ENCODE data around the gene CCDC80. TPM values are rescaled to one million over a fixed set of nuclear protein-coding genes. Genes with fewer than 3 reads are reported as not detected.
"Not testable (repeated sequence)": the region's sequence is repeated elsewhere in the genome, so short reads cannot be mapped to it uniquely, and the experiment has no call there.

The CCDC80 gene
- total and polyA plus RNA-seq, 7 experiments from 2014 or later = 0.05 to 0.12 (median 0.08) TPM; not detected in 4

DNA sequence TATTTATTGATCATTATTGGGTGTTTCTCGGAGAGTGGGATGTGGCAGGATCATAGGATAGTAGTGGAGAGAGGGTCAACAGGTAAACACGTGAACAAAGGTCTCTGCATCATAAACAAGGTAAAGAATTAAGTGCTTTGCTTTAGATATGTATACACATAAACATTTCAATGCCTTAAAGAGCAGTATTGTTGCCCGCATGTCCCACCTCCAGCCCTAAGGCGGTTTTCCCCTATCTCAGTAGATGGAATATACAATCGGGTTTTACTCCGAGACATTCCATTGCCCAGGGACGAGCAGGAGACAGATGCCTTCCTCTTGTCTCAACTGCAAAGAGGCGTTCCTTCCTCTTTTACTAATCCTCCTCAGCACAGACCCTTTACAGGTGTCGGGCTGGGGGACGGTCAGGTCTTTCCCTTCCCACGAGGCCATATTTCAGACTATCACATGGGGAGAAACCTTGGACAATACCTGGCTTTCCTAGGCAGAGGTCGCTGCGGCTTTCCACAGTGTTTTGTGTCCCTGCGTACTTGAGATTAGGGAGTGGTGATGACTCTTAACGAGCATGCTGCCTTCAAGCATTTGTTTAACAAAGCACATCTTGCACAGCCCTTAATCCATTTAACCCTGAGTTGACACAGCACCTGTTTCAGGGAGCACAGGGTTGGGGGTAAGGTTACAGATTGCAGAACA is 76.5 kb downstream of the CCDC80 start:
- peaks cover 20 to 78% (median 50%) of the 10 kb centered on the region in 7 donors for H3K4me1 Mint-ChIP-seq

GRCh38 chr3:112561734-112562529 is 79.0 kb downstream of the CCDC80 start, which contains the start of the genes ATG3 and SLC35A5:
ATG3 (minus strand) TSS chr3:112561962; CDS start chr3:112561528, 434 bp downstream.
SLC35A5 (plus strand) TSS chr3:112562045; CDS start chr3:112563404, 1,359 bp downstream.
- H3K27ac ChIP-seq (ENCODE audit: low read depth, low read length) = peak within 1 kb of the TSS; percentile 91
- H3K27ac Mint-ChIP-seq = peak within 1 kb of the TSS; percentile 96 to 100 (median 99)
- peaks cover 0 to 7% (median 0%) of the 10 kb centered on the region in 11 donors for H3K9me3 Mint-ChIP-seq
- ChIA-PET POLR2A (interaction anchor here (0.5 to 3.7 kb wide), 14 partner anchors 10 to 953 kb away, joined by 3 to 24 read pairs (median 4); partner anchors contain the start of genes CD200, GTPBP8 and SPICE1), CTCF (interaction anchor here (0.6 to 0.7 kb wide), 2 partner anchors 415 to 425 kb away, joined by 3 to 5 read pairs; no protein-coding TSS in a partner anchor)
- H3K4me3 Mint-ChIP-seq = peak within 1 kb of the TSS; percentile 93 to 100 (median 98)
- H3K27me3 ChIP-seq (ENCODE audit: control insufficient read depth in 2 of 2, insufficient read depth in 2 of 2, low read length in 2 of 2) = no peaks in the 10 kb centered on the region
- H3K9me3 ChIP-seq (ENCODE audit: control insufficient read depth in 2 of 3, low read length in 3 of 3) = no peaks in the 10 kb centered on the region
- peak within 1 kb of the TSS; percentile 86 for H3K4me3 ChIP-seq (ENCODE audit: low read length)
- peaks cover 3 to 31% (median 21%) of the 10 kb centered on the region in 5 donors for H3K36me3 Mint-ChIP-seq
- peaks cover 25 to 73% (median 59%) of the 10 kb centered on the region in 7 donors for H3K4me1 Mint-ChIP-seq
- no peaks in the 10 kb centered on the region for H3K27me3 Mint-ChIP-seq
- DNase-seq (peak; percentile 97 to 100 (median 99)), ATAC-seq (peak; percentile 88)
- peaks cover 13 to 15% of the 10 kb centered on the region in 2 donors for H3K4me1 ChIP-seq (ENCODE audit: control insufficient read depth in 2 of 2, insufficient read depth in 2 of 2, low read length in 2 of 2)
- peaks cover 0 to 8% (median 0%) of the 10 kb centered on the region in 3 experiments for H3K36me3 ChIP-seq (ENCODE audit: control insufficient read depth in 2 of 3, insufficient read depth in 3 of 3, low read length in 3 of 3)
- intact Hi-C loops (cut with micrococcal nuclease) = loop anchor here (1.0 to 10.0 kb wide), 26 partner anchors 15 to 1653 kb away; partner anchors contain the start of genes ABHD10 (in 2 of the 2), CCDC191 (in 2 of the 2), QTRT2 (in 2 of the 2) and USF3 (in 2 of the 2)

More for the DNA sequence above, 76.5 kb downstream of the CCDC80 start:
- Mint-ChIP-seq H3K4me3 (peak overlapping the region in 3 of 10 donors; percentile 24 to 36 (median 35)), H3K27ac (peak overlapping the region in 1 of 9 donors; percentile 96), H3K36me3 (peaks cover 3 to 36% (median 17%) of the 10 kb centered on the region in 5 donors)
- H3K27me3 Mint-ChIP-seq; H3K9me3 ChIP-seq (ENCODE audit: control insufficient read depth in 2 of 3, low read length in 3 of 3); H3K4me3 ChIP-seq (ENCODE audit: low read length); ATAC-seq; H3K27ac ChIP-seq (ENCODE audit: low read depth, low read length); DNase-seq; CTCF ChIA-PET; POLR2A ChIA-PET; H3K9me3 Mint-ChIP-seq; H3K27me3 ChIP-seq (ENCODE audit: control insufficient read depth in 2 of 2, insufficient read depth in 2 of 2, low read length in 2 of 2): not testable (repeated sequence)
- H3K36me3 ChIP-seq (ENCODE audit: control insufficient read depth in 2 of 3, insufficient read depth in 3 of 3, low read length in 3 of 3) = peaks cover 0 to 18% (median 0%) of the 10 kb centered on the region in 3 experiments
- H3K4me1 ChIP-seq (ENCODE audit: control insufficient read depth in 2 of 2, insufficient read depth in 2 of 2, low read length in 2 of 2) = peaks cover 13 to 15% of the 10 kb centered on the region in 2 donors
- intact Hi-C loops (cut with micrococcal nuclease) = loop anchor here (5.0 to 10.0 kb wide), 6 partner anchors 408 to 1648 kb away; partner anchors contain the start of genes CD96 (in 1 of the 2), NECTIN3 (in 1 of the 2) and SIDT1 (in 1 of the 2)

DNA sequence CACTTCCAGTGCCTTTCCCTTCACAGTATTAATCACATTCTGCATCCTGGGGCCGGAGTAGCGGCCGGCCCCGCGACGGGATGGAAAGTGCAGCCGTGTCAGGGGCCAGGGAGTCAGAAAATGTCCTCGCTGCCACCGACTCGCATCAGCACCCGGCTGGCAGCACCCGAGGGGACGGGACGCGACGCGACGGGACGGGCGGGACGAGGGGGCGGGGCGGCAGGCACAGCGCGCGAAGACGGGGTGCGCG is 79.5 kb downstream of the CCDC80 start:
- Histone ChIP-seq H3K27me3 (ENCODE audit: control insufficient read depth in 2 of 2, insufficient read depth in 2 of 2, low read length in 2 of 2) (no peaks in the 10 kb centered on the region), H3K27ac (ENCODE audit: low read depth, low read length) (peak overlapping the region; percentile 91), H3K4me1 (ENCODE audit: control insufficient read depth in 2 of 2, insufficient read depth in 2 of 2, low read length in 2 of 2) (peaks cover 13 to 15% of the 10 kb centered on the region in 2 donors), H3K9me3 (ENCODE audit: control insufficient read depth in 2 of 3, low read length in 3 of 3) (no peaks in the 10 kb centered on the region), H3K4me3 (ENCODE audit: low read length) (peak overlapping the region; percentile 86), H3K36me3 (ENCODE audit: control insufficient read depth in 2 of 3, insufficient read depth in 3 of 3, low read length in 3 of 3) (peaks cover 0 to 8% (median 0%) of the 10 kb centered on the region in 3 experiments)
- POLR2A ChIA-PET = interaction anchor here (0.5 to 3.7 kb wide), 13 partner anchors 9 to 953 kb away, joined by 3 to 24 read pairs (median 4); partner anchors contain the start of genes CD200, GTPBP8 and SPICE1
- Mint-ChIP-seq H3K27me3 (no peaks in the 10 kb centered on the region), H3K4me3 (peak overlapping the region; percentile 93 to 100 (median 98)), H3K27ac (peak overlapping the region; percentile 91 to 99 (median 98)), H3K9me3 (peaks cover 0 to 6% (median 0%) of the 10 kb centered on the region in 11 donors), H3K4me1 (peaks cover 25 to 69% (median 57%) of the 10 kb centered on the region in 7 donors), H3K36me3 (peaks cover under 1 to 31% (median 17%) of the 10 kb centered on the region in 5 donors)
- CTCF ChIA-PET = no interaction called here
- intact Hi-C loops (cut with micrococcal nuclease) = loop anchor here (2.0 to 10.0 kb wide), 7 partner anchors 15 to 1651 kb away; partner anchors contain the start of genes CD96 (in 1 of the 2), NECTIN3 (in 1 of the 2) and SIDT1 (in 1 of the 2)
- ATAC-seq (peak; percentile 60), DNase-seq (no peak)

DNA sequence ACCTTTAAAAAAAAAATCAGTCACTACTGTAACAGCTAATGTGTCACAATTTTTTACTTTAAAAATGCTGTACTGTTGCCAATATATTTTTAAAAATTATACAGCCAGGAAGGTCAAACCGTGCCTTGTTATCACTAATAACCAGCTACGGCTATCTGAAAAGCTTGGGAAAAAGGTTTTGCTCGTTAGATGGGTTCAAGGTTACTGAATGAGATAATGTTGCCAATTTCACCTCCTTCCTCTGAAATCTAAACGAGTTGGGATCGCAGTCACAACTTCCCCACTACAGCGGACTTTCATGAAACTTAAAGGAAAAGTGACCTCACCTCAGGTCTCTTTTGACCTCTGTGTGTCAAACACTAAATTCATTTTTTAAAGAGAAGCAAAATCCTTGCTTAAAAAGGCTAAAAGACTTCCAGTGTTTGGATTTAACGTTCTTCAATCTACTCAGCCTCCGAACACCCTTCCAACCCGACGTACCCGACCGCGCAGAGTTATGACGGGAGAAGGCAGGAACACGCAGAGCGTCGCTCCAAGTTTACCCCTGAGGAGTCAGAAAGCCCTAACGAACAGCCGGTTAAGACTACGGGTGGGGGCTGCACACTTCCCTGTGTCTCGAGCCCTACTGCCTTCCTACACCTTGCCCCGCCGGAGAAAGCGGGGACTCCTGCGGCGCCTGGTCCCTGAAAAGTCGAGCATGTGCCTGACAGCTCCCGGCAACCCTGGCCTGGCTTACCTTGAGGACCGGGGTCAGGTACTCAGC is 80.0 kb downstream of the CCDC80 start:
- peaks cover 0 to 27% (median 15%) of the 10 kb centered on the region in 5 donors for H3K36me3 Mint-ChIP-seq
- peaks cover 27 to 67% (median 55%) of the 10 kb centered on the region in 7 donors for H3K4me1 Mint-ChIP-seq

GRCh38 chr3:112560307-112560706 is 80.6 kb downstream of the CCDC80 start:
- Mint-ChIP-seq H3K4me1 (peaks cover 33 to 68% (median 56%) of the 10 kb centered on the region in 7 donors), H3K36me3 (peaks cover 0 to 28% (median 19%) of the 10 kb centered on the region in 5 donors), H3K4me3 (peak overlapping the region; percentile 86 to 100 (median 96)), H3K27ac (peak overlapping the region in 8 of 9 donors; percentile 9 to 99 (median 97)), H3K27me3 (no peaks in the 10 kb centered on the region), H3K9me3 (peaks cover 0 to 6% (median 0%) of the 10 kb centered on the region in 11 donors)
- ATAC-seq (no peak), DNase-seq (no peak)
- Histone ChIP-seq H3K36me3 (ENCODE audit: control insufficient read depth in 2 of 3, insufficient read depth in 3 of 3, low read length in 3 of 3) (peaks cover 0 to 8% (median 0%) of the 10 kb centered on the region in 3 experiments), H3K27me3 (ENCODE audit: control insufficient read depth in 2 of 2, insufficient read depth in 2 of 2, low read length in 2 of 2) (no peaks in the 10 kb centered on the region), H3K4me1 (ENCODE audit: control insufficient read depth in 2 of 2, insufficient read depth in 2 of 2, low read length in 2 of 2) (peaks cover 15 to 18% of the 10 kb centered on the region in 2 donors), H3K27ac (ENCODE audit: low read depth, low read length) (no peak overlapping the region), H3K9me3 (ENCODE audit: control insufficient read depth in 2 of 3, low read length in 3 of 3) (no peaks in the 10 kb centered on the region), H3K4me3 (ENCODE audit: low read length) (peak overlapping the region; percentile 86)
- POLR2A ChIA-PET = interaction anchor here (0.6 to 3.7 kb wide), 7 partner anchors 8 to 488 kb away, joined by 3 to 24 read pairs (median 5); no protein-coding TSS in a partner anchor
- intact Hi-C loops (cut with micrococcal nuclease) = loop anchor here (2.0 to 10.0 kb wide), 7 partner anchors 14 to 1652 kb away; partner anchors contain the start of genes CD96 (in 1 of the 2), NECTIN3 (in 1 of the 2) and SIDT1 (in 1 of the 2)
- CTCF ChIA-PET = interaction anchor here (0.7 kb wide), 1 partner anchor 8 kb away, joined by 3 read pairs; no protein-coding TSS in a partner anchor

More for the DNA sequence above, 80.0 kb downstream of the CCDC80 start:
- peak overlapping the region; percentile 91 for H3K27ac ChIP-seq (ENCODE audit: low read depth, low read length)
- peak overlapping the region; percentile 86 for H3K4me3 ChIP-seq (ENCODE audit: low read length)
- peak overlapping the region; percentile 91 to 99 (median 98) for H3K27ac Mint-ChIP-seq
- DNase-seq (peak in 7 of 9 donors; percentile 57 to 73 (median 68)), ATAC-seq (peak; percentile 10)
- no peaks in the 10 kb centered on the region for H3K9me3 ChIP-seq (ENCODE audit: control insufficient read depth in 2 of 3, low read length in 3 of 3)
- H3K27me3 ChIP-seq (ENCODE audit: control insufficient read depth in 2 of 2, insufficient read depth in 2 of 2, low read length in 2 of 2) = no peaks in the 10 kb centered on the region
- peak overlapping the region; percentile 93 to 100 (median 98) for H3K4me3 Mint-ChIP-seq
- H3K4me1 ChIP-seq (ENCODE audit: control insufficient read depth in 2 of 2, insufficient read depth in 2 of 2, low read length in 2 of 2) = peaks cover 13 to 15% of the 10 kb centered on the region in 2 donors
- intact Hi-C loops (cut with micrococcal nuclease) = loop anchor here (2.0 to 10.0 kb wide), 7 partner anchors 14 to 1651 kb away; partner anchors contain the start of genes CD96 (in 1 of the 2), NECTIN3 (in 1 of the 2) and SIDT1 (in 1 of the 2)
- ChIA-PET CTCF (interaction anchor here (0.7 kb wide), 1 partner anchor 9 kb away, joined by 3 read pairs; no protein-coding TSS in a partner anchor), POLR2A (interaction anchor here (0.6 to 3.7 kb wide), 16 partner anchors 9 to 954 kb away, joined by 3 to 24 read pairs (median 4); partner anchors contain the start of genes CD200, GTPBP8 and SPICE1)
- peaks cover 0 to 6% (median 0%) of the 10 kb centered on the region in 11 donors for H3K9me3 Mint-ChIP-seq
- no peaks in the 10 kb centered on the region for H3K27me3 Mint-ChIP-seq
- H3K36me3 ChIP-seq (ENCODE audit: control insufficient read depth in 2 of 3, insufficient read depth in 3 of 3, low read length in 3 of 3) = peaks cover 0 to 8% (median 0%) of the 10 kb centered on the region in 3 experiments

All from naive thymus-derived CD4-positive, alpha-beta T cell (primary cell).